KMS-11 (cell line): ENCODE measurements around the gene SRGAP1.

Experiments
- H2AFZ ChIP-seq: fragments of 200-600 bp; sonication (generic); 2 replicates; pipeline ENCODE4 v1.6.1; 2016; ENCODE audit warnings: antibody characterized with exemption, mixed run types, low read depth
- H3K27ac ChIP-seq: fragments of 200-600 bp; sonication (generic); 2 replicates; pipeline ENCODE4 v1.6.1; 2016; ENCODE audit warnings: mild to moderate bottlenecking, mixed run types
- H3K27me3 ChIP-seq: fragments of 200-600 bp; sonication (generic); 2 replicates; pipeline ENCODE4 v1.6.1; 2017; ENCODE audit warnings: mild to moderate bottlenecking, low read depth, mixed run types, moderate library complexity; ENCODE audit not compliant: insufficient read depth
- H3K36me3 ChIP-seq: fragments of 200-600 bp; sonication (generic); 2 replicates; pipeline ENCODE4 v1.6.1; 2017; ENCODE audit warnings: mild to moderate bottlenecking, mixed run types; ENCODE audit not compliant: insufficient read depth
- H3K4me1 ChIP-seq: fragments of 200-600 bp; sonication (generic); 2 replicates; pipeline ENCODE4 v1.6.1; 2016; ENCODE audit warnings: mild to moderate bottlenecking, low read depth, mixed run types; ENCODE audit not compliant: poor library complexity, severe bottlenecking
- H3K4me2 ChIP-seq: fragments of 200-600 bp; sonication (generic); 2 replicates; pipeline ENCODE4 v1.7.0; 2016; ENCODE audit warnings: mild to moderate bottlenecking, mixed run types
- H3K4me3 ChIP-seq: fragments of 200-600 bp; sonication (generic); IDR thresholded peaks from 2 replicates; pipeline ENCODE4 v1.6.1; 2017; ENCODE audit warnings: low read depth, low read length, mixed read lengths; ENCODE audit not compliant: insufficient read depth
- H3K79me2 ChIP-seq: fragments of 200-600 bp; sonication (generic); 2 replicates; pipeline ENCODE4 v1.6.1; 2016; ENCODE audit warnings: low read depth, mixed run types; ENCODE audit not compliant: insufficient read depth
- H3K9ac ChIP-seq: fragments of 200-600 bp; sonication (generic); 2 replicates; pipeline ENCODE4 v1.6.1; 2016; ENCODE audit warnings: mild to moderate bottlenecking, mixed run types
- H4K20me1 ChIP-seq: fragments of 200-600 bp; sonication (generic); 2 replicates; pipeline ENCODE4 v1.6.1; 2016; ENCODE audit warnings: mild to moderate bottlenecking, mixed run types; ENCODE audit not compliant: insufficient read depth
- CTCF ChIP-seq: fragments of 200-600 bp; sonication (generic); conservative IDR thresholded peaks from 2 replicates; pipeline ENCODE4 v1.6.1; 2017; ENCODE audit warnings: low read depth, mild to moderate bottlenecking, antibody characterized with exemption, low read length, moderate library complexity, mixed read lengths

SRGAP1 gene

GRCh38 chr12:63849106-63849620 is 4.7 kb downstream of the SRGAP1 start:
- H3K4me1 ChIP-seq, result peaks cover 9% of the 10 kb centered on the region
- no peak overlapping the region for H3K4me3 ChIP-seq
- H3K27me3 ChIP-seq, result no peaks in the 10 kb centered on the region
- no peak overlapping the region for H3K27ac ChIP-seq
- H4K20me1 ChIP-seq, result no peaks in the 10 kb centered on the region
- no peak for TF ChIP-seq CTCF
- no peak overlapping the region for H3K4me2 ChIP-seq
- H3K79me2 ChIP-seq, result no peaks in the 10 kb centered on the region
- H3K9ac ChIP-seq, result no peak overlapping the region
- no peak overlapping the region for H2AFZ ChIP-seq
- no peaks in the 10 kb centered on the region for H3K36me3 ChIP-seq

GRCh38 chr12:63849641-63850040 is 5.1 kb downstream of the SRGAP1 start:
- H3K4me3 ChIP-seq, result no peak overlapping the region
- H3K4me1 ChIP-seq, result peaks cover 9% of the 10 kb centered on the region
- no peak overlapping the region for H3K4me2 ChIP-seq
- no peak overlapping the region for H3K27ac ChIP-seq
- no peaks in the 10 kb centered on the region for H4K20me1 ChIP-seq
- no peaks in the 10 kb centered on the region for H3K79me2 ChIP-seq
- no peak overlapping the region for H3K9ac ChIP-seq
- no peak overlapping the region for H2AFZ ChIP-seq
- no peaks in the 10 kb centered on the region for H3K27me3 ChIP-seq
- TF ChIP-seq CTCF, result no peak
- H3K36me3 ChIP-seq, result no peaks in the 10 kb centered on the region

GRCh38 chr12:63853978-63854377 is 9.5 kb downstream of the SRGAP1 start:
- Histone ChIP-seq H3K4me1 (no peaks in the 10 kb centered on the region), H3K9ac (no peak overlapping the region), H3K4me3 (no peak overlapping the region), H3K27ac (no peak overlapping the region), H3K36me3 (no peaks in the 10 kb centered on the region), H3K79me2 (no peaks in the 10 kb centered on the region), H3K4me2 (no peak overlapping the region), H3K27me3 (no peaks in the 10 kb centered on the region), H4K20me1 (no peaks in the 10 kb centered on the region), H2AFZ (no peak overlapping the region)
- TF ChIP-seq CTCF, result no peak

- no peaks in the 10 kb centered on the region for H3K4me1 ChIP-seq
- no peaks in the 10 kb centered on the region for H4K20me1 ChIP-seq
- H3K4me3 ChIP-seq, result no peak overlapping the region
- no peaks in the 10 kb centered on the region for H3K27me3 ChIP-seq
- H3K27ac ChIP-seq, result no peak overlapping the region
- TF ChIP-seq CTCF, result no peak
- no peaks in the 10 kb centered on the region for H3K79me2 ChIP-seq
- H3K9ac ChIP-seq, result no peak overlapping the region
- no peak overlapping the region for H2AFZ ChIP-seq
- no peaks in the 10 kb centered on the region for H3K36me3 ChIP-seq
- H3K4me2 ChIP-seq, result no peak overlapping the region
Measured at GRCh38 chr12:63855299-63855698, 10.8 kb downstream of the SRGAP1 start.
